GM12873 (cell line): ENCODE results near the gene KCND2.

Experiments used
- CTCF ChIP-seq: IDR thresholded peaks from 2 replicates; pipeline ENCODE4 v1.5.1; 2012; ENCODE audit warnings: low read depth, mild to moderate bottlenecking, moderate library complexity, low read length, control low read depth; ENCODE audit not compliant: insufficient read depth; ENCODE audit errors: missing control alignments

The KCND2 gene

GRCh38 chr7:120547605-120548004 is 274.6 kb downstream of the KCND2 start:
- no peak for TF ChIP-seq CTCF

GRCh38 chr7:120550494-120551048 is 277.6 kb downstream of the KCND2 start:
- TF ChIP-seq CTCF: no peak

GRCh38 chr7:120553491-120553890 is 280.5 kb downstream of the KCND2 start:
- TF ChIP-seq CTCF: no peak

GRCh38 chr7:120554960-120555571 is 282.1 kb downstream of the KCND2 start:
- peak; percentile 73 for TF ChIP-seq CTCF

GRCh38 chr7:120564145-120564544 is 291.2 kb downstream of the KCND2 start:
- TF ChIP-seq CTCF: no peak

GRCh38 chr7:120567204-120567603 is 294.2 kb downstream of the KCND2 start:
- no peak for TF ChIP-seq CTCF

- no peak for TF ChIP-seq CTCF
These were observed 309.9 kb downstream of the KCND2 start for GRCh38 chr7:120582916-120583315.
